Upper lobe of left lung (tissue), 6 donors: Measurements from ENCODE around the gene MAP1LC3B. TPM values are rescaled to one million over a fixed set of nuclear protein-coding genes. Genes with fewer than 3 reads are reported as not detected.
A peak's percentile ranks its signal among the peaks of the same experiment; 100 is the strongest.
"Not testable (repeated sequence)": the region's sequence is repeated elsewhere in the genome, so short reads cannot be mapped to it uniquely, and the experiment has no call there.

Source experiments
- ATAC-seq, 2 donors: fragments of 200-7000 bp; cut with Tn5 transposase; one replicate each; pipeline ENCODE4 v1.9.1; 2022; ENCODE audit warnings: mild to moderate bottlenecking in 2 of 2, moderate library complexity in 2 of 2; ENCODE audit not compliant: low FRiP score in 2 of 2
- DNase-seq, 2 donors: peaks; one replicate each; pipeline ENCODE4 v3.0.0-alpha.2; 2019 to 2020
- H3K27ac ChIP-seq, 4 donors: fragments of 200-600 bp; sonication (generic); one replicate each; pipeline ENCODE4 v1.5.1; 2016 to 2019
- H3K27me3 ChIP-seq, 4 donors: fragments of 200-600 bp; sonication (generic); one replicate each; pipeline ENCODE4 v1.5.1; 2017 to 2019
- H3K36me3 ChIP-seq, 4 donors: fragments of 200-600 bp; sonication (generic); one replicate each; pipeline ENCODE4 v1.5.1; 2016 to 2019
- H3K4me1 ChIP-seq, 4 donors: fragments of 200-600 bp; sonication (generic); one replicate each; pipeline ENCODE4 v1.5.1; 2018 to 2019
- H3K4me3 ChIP-seq, 4 donors: fragments of 200-600 bp; sonication (generic); one replicate each; pipeline ENCODE4 v1.5.1; 2017 to 2019; ENCODE audit warnings: mild to moderate bottlenecking in 2 of 4, moderate library complexity in 1 of 4
- H3K9me3 ChIP-seq, 4 donors: fragments of 200-600 bp; sonication (generic); one replicate each; pipeline ENCODE4 v1.5.1; 2018 to 2019
- CTCF ChIP-seq, 6 experiments: fragments of 450-650 bp in 4 of 6; fragments of 200-600 bp in 2 of 6; sonication (generic) in 2 of 6; IDR thresholded peaks; one replicate each; pipeline ENCODE4 v1.5.1; 2016 to 2019; ENCODE audit warnings: antibody characterized with exemption in 6 of 6
- EP300 ChIP-seq, 4 donors: sonication (generic); formaldehyde crosslinking; IDR thresholded peaks; one replicate each; pipeline ENCODE4 v1.5.1; 2017; ENCODE audit warnings: antibody characterized with exemption in 4 of 4, control low read depth in 2 of 4
- POLR2A ChIP-seq, 4 donors: fragments of 450-650 bp; IDR thresholded peaks; one replicate each; pipeline ENCODE4 v1.5.1; 2016 to 2017; ENCODE audit warnings: antibody characterized with exemption in 4 of 4, mild to moderate bottlenecking in 2 of 4
- POLR2AphosphoS5 ChIP-seq, 2 donors: sonication (generic); formaldehyde crosslinking; IDR thresholded peaks; one replicate each; pipeline ENCODE4 v1.5.1; 2017; ENCODE audit warnings: antibody characterized with exemption in 2 of 2
- WGBS, 2 donors: methylation state at CpG; one replicate each; pipeline ENCODE4 v1.1.5; 2017 to 2018; 5-methylcytosine and 5-hydroxymethylcytosine counted together
- total RNA-seq, 6 donors: library from RNA; depleted of rRNA in 4 of 6; stranded (reverse); fragments of >200 nt in 4 of 6; gene quantifications; one replicate each; pipeline versions ENCODE4 v1.1.0 to v1.2.1, GENCODE V29; 2016 to 2021
- donor health status: DM: no; HTN: no; CAD: no; lungs with moderate emphysema.
- donor health status: DM: no; HTN: yes; CAD: no; lungs with severe emphysema.

MAP1LC3B gene
- total RNA-seq, 6 donors from 2014 or later: 32.5 to 64.2 (median 54.2) TPM

DNA sequence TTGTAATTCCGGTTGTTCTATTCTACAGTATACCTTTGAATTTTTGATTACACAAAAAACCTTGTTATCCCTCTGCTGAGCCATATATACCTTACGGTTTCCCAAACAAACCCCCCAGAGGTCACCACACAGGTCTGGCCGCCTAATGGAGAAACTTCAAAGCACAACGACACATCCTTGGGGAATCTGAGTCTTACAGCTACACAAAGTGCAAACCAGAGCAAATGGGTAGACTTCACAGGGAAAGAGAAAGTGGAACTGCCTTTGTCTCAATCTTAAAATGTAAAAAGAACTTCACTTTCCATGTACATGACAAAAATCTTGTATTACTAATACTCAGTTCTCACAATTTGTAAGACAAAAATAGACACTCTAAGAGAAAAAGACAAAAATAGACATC is 11.3 kb upstream of the MAP1LC3B start:
- Histone ChIP-seq H3K36me3 (no peaks in the 10 kb centered on the region), H3K4me3 (peak overlapping the region in 2 of 4 donors; percentile 83 to 90), H3K9me3 (no peaks in the 10 kb centered on the region), H3K27ac (peak overlapping the region in 3 of 4 donors; percentile 3 to 92 (median 27)), H3K4me1 (peaks cover 21 to 39% (median 31%) of the 10 kb centered on the region in 4 donors), H3K27me3 (no peaks in the 10 kb centered on the region)
- WGBS, 2 donors: 70 to 72% methylated on average over 4 of the region's 4 CpGs
- DNase-seq: no peak
- no peak for ATAC-seq
- no peak for TF ChIP-seq POLR2AphosphoS5 (IDR thresholded peaks at IDR 0.05)
- no peak for TF ChIP-seq CTCF (IDR thresholded peaks at IDR 0.05)
- TF ChIP-seq POLR2A (IDR thresholded peaks at IDR 0.05): no peak
- no peak for TF ChIP-seq EP300 (IDR thresholded peaks at IDR 0.05)

DNA sequence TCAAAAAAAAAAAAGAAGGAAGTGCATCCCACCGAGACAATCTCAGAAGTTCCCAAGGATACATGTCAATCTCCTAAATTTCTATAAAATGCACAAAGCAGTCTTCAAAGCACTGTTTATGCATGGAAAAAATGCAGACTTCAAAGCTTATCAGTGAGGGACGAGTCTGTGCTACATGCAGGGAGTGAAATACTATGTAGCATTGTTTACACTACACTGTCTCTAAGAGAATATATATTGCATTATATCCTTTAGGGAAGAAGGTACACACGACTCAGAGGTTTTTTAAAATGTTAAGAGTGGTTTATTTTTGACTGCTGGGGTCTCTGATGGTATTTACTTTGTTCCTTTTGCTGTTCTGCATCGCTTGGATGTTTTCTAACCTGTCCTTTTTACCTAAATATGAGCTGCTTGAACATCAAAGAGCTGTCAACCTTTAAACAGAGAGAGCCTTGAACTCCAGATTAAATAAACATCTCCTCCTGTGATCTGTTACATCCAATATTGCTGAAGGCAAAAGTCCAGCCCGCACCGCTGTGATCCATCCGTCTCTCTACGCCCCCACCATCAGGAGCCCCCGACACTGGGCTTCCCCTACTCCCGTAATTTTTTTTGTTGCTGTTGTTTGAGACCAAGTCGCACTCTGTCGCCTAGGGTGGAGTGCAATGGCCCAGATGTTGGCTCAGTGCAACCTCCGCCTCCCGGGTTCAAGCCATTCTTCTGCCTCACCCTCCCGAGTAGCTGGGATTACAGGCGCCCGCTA is 9.9 kb upstream of the MAP1LC3B start:
- no peaks in the 10 kb centered on the region for H3K9me3 ChIP-seq
- WGBS, 2 donors: 26 to 28% methylated on average over 17 of the region's 17 CpGs
- no peaks in the 10 kb centered on the region for H3K27me3 ChIP-seq
- no peak for DNase-seq
- H3K27ac ChIP-seq: peak overlapping the region; percentile 87 to 94 (median 92)
- TF ChIP-seq POLR2AphosphoS5 (IDR thresholded peaks at IDR 0.05): no peak
- TF ChIP-seq EP300 (IDR thresholded peaks at IDR 0.05): no peak
- TF ChIP-seq POLR2A (IDR thresholded peaks at IDR 0.05): no peak
- no peak for TF ChIP-seq CTCF (IDR thresholded peaks at IDR 0.05)
- peak overlapping the region; percentile 58 to 90 (median 84) for H3K4me3 ChIP-seq
- peaks cover 26 to 42% (median 34%) of the 10 kb centered on the region in 4 donors for H3K4me1 ChIP-seq
- no peak for ATAC-seq
- no peaks in the 10 kb centered on the region for H3K36me3 ChIP-seq

DNA sequence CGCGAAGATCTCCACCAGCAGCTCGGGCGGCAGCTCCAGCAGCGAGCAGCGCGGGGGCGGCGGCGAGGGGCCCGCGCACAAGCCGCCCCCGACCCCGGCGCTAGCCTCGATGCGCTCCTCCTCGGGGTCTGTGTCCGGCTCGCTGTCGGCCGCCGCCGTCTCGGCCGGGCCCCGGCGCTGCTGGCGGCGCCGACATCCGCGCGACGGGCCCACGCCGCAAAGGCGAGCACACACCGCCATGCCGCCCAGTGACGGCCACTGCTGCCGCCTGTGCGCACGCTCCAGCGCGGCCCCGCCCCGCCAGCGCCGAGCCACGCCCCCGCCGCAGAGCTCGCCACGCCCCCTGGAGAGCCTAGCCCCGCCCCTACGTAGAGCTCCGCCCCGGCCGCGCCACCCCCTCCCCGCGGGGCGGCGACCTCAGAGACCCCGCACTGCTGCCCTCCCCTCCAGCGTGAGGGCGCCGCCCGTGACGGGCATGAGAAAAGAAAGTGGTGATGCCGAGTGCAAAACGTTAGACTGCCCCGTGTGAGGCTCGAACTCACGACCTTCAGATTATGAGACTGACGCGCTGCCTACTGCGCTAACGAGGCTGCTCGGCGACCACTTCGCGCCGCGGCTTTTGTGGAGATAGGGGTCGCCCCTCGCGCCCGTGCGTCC is 8.5 kb upstream of the MAP1LC3B start, which contains the start of gene FBXO31:
Gene FBXO31, minus strand, starts transcription at position 272 of the 657 bp plus-strand sequence. Its CDS starts 32 bp downstream, at position 240.
- no peaks in the 10 kb centered on the region for H3K27me3 ChIP-seq
- WGBS, 2 donors: 0% methylated on average over 20 to 28 of the region's 92 CpGs
- ATAC-seq: peak; percentile 93 to 95
- H3K27ac ChIP-seq: peak within 1 kb of the TSS; percentile 87 to 94 (median 92)
- H3K4me3 ChIP-seq: peak within 1 kb of the TSS; percentile 67 to 90 (median 84)
- H3K9me3 ChIP-seq: no peaks in the 10 kb centered on the region
- TF ChIP-seq POLR2A (IDR thresholded peaks at IDR 0.05) (peak in 3 of 4 donors; percentile 84 to 92 (median 90)), EP300 (IDR thresholded peaks at IDR 0.05) (peak in 1 of 4 donors; percentile 24), POLR2AphosphoS5 (IDR thresholded peaks at IDR 0.05) (peak; percentile 75 to 83), CTCF (IDR thresholded peaks at IDR 0.05) (peak in 1 of 6 experiments; percentile 12)
- H3K36me3 ChIP-seq: no peaks in the 10 kb centered on the region
- peak; percentile 92 to 98 for DNase-seq
- H3K4me1 ChIP-seq: peaks cover 36 to 53% (median 45%) of the 10 kb centered on the region in 4 donors

- DNase-seq (peak; percentile 38 to 93), ATAC-seq (peak; percentile 4 to 64)
- H3K4me1 ChIP-seq: peaks cover 41 to 60% (median 49%) of the 10 kb centered on the region in 4 donors
Observed at GRCh38 chr16:87384162-87384874, 7.8 kb upstream of the MAP1LC3B start.

GRCh38 chr16:87384875-87385167 is 7.3 kb upstream of the MAP1LC3B start:
- ATAC-seq, H3K9me3 ChIP-seq, H3K36me3 ChIP-seq, DNase-seq, H3K27me3 ChIP-seq: not testable (repeated sequence)
- 90 to 92% methylated on average over 12 of the region's 12 CpGs for WGBS, 2 donors
- Histone ChIP-seq H3K4me1 (peaks cover 41 to 63% (median 50%) of the 10 kb centered on the region in 4 donors), H3K4me3 (peak overlapping the region in 3 of 4 donors; percentile 83 to 90 (median 84)), H3K27ac (peak overlapping the region; percentile 87 to 94 (median 92))

More at GRCh38 chr16:87384162-87384874, 7.8 kb upstream of the MAP1LC3B start:
- no peaks in the 10 kb centered on the region for H3K9me3 ChIP-seq
- H3K27ac ChIP-seq: peak overlapping the region; percentile 87 to 94 (median 92)
- H3K27me3 ChIP-seq: no peaks in the 10 kb centered on the region
- peak overlapping the region; percentile 67 to 90 (median 84) for H3K4me3 ChIP-seq
- TF ChIP-seq EP300 (IDR thresholded peaks at IDR 0.05): no peak
- no peak for TF ChIP-seq POLR2AphosphoS5 (IDR thresholded peaks at IDR 0.05)
- TF ChIP-seq POLR2A (IDR thresholded peaks at IDR 0.05): no peak
- no peak for TF ChIP-seq CTCF (IDR thresholded peaks at IDR 0.05)
- no peaks in the 10 kb centered on the region for H3K36me3 ChIP-seq
- WGBS, 2 donors: 9 to 15% methylated on average over 34 to 56 of the region's 64 CpGs
